ENCODE data around the gene PPAN.

The PPAN gene

GRCh38 chr19:10092648-10093294 is 13.4 kb upstream of the PPAN start:
- no peak for DNase-seq (ENCODE audit: low read depth, low spot score)

- no peak for DNase-seq (ENCODE audit: low read depth, low spot score)
Observed at GRCh38 chr19:10093295-10094186, 12.6 kb upstream of the PPAN start.

GRCh38 chr19:10095622-10095947 is 10.6 kb upstream of the PPAN start:
- DNase-seq (ENCODE audit: low read depth, low spot score): no peak

DNA sequence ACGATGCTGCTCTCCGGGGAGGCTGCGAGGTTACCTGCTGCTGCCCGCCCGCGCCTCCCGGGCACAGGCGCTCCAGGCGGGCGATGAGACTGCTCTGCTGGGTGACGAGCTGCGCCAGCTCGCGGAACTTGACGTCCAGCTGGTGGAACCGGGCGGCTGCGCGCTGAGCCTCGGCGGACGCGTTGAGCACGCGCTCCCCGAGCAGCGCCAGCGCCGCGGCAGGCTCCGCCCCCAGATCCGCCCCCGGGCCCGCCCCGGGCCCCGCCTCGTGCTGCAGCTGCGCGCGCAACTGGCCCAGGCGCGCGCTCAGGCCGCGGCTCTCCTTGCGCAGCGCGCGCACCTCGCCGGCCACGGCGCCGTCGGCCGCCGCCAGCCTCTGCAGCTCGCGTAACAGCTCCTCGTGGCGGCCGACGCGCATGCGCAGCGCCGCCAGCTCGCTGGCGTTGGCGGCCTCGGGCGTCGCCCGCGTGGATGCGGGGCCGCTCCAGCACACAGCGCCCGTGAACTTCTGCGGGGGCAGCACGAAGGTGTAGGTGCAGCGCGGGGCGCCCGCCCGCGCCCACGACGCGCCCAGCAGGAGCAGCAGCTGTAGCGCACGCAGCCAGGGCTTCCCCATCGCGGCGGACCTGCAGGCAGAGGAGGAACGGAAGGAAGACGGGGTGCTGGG is 10.1 kb upstream of the PPAN start:
- DNase-seq (ENCODE audit: low read depth, low spot score): no peak

DNA sequence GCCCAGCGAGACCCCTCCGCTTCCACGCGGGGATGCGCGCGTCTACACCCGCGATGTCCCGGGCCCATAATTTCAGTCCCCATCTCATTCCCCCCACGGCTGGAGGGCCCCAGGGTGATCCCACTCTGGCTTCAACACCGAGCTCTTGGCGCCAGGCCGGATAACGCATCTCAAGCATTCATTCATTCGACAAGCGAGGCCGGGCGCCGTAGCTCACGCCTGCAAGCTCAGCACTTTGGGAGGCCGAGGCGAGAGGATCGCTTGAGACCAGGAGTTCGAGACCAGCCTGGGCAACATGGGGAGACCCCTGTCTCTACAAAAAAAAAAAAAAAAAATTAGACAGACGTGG is 9.6 kb upstream of the PPAN start:
- no peak for DNase-seq (ENCODE audit: low read depth, low spot score)

GRCh38 chr19:10100163-10100785 is 5.9 kb upstream of the PPAN start:
- DNase-seq (ENCODE audit: low read depth, low spot score): no peak

- DNase-seq (ENCODE audit: low read depth, low spot score): no peak
Observed at GRCh38 chr19:10102787-10103236, 3.4 kb upstream of the PPAN start.

- no peak for DNase-seq (ENCODE audit: low read depth, low spot score)
Observed at GRCh38 chr19:10104130-10104513, 2.0 kb upstream of the PPAN start.

DNA sequence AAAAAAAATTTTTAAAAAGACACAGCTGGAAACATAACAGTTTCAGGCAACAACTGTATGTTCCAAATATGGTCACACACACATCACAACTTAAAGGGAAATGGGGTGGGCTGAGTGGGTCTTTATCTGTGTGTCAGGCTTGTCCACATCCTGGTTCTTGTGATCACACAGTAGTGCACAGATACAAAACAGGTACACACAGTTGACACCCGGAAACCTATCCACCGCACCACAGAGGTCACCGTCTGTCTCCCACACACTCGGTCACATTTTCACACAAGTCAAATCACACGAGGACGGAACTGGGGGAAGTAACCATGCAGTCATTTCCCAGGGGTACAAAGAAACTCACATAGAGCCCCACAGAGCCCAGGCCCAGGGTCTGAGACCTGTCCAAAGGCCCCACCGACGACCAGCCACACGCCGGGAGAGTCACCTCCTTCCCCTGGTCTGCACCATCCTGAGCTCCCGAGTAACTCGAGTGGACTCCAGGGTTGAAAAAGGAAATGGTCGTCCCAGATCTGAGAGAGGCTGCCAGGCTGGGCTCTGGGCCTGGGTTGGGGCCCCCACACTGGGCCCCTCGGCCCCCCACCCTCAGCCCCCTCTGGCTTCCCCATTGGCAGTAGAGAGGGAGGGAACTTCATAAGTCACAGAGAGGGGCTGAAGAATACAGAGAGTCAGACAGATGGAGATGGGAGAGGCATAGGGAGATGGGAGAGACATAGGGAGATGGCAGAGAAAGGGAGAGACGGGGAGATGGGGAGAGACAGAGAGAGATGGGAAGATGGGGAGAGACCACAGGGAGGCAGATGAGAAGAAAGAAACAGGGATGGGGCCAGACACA is 1.3 kb upstream of the PPAN start:
- no peak for DNase-seq (ENCODE audit: low read depth, low spot score)

DNA sequence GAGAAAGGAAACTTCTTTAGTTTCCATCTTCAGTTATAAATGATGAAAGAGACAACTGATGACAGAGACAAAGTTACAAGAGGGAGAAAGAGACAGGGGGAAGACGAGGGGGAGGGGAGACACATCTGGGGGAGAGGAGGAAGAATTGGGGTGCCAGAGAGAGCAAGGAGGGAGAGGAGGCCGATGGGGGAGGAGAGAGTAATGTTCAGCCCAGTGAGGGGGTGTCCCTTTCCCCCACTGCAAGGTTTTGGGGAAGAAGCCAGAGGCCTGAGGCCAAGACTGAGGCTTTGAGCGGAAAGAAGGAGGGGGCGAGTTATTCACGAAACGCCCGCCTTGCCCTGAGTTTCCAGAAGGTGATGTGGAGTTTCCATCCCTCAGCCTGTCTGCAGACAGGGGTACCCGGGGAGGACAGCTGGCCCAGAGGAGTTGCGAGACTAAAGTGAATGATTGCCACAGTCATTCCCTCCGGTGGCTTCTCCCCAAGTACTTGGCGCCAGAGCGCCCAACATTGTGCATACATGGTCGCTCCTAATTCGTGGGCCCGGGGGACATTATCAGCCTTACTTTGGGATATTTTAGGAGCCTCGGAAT is 558 bp upstream of the PPAN start:
- no peak for DNase-seq (ENCODE audit: low read depth, low spot score)

- no peak for DNase-seq (ENCODE audit: low read depth, low spot score)
Observed at GRCh38 chr19:10107254-10107653, 1.1 kb downstream of the PPAN start.

GRCh38 chr19:10107817-10108367 is 1.7 kb downstream of the PPAN start:
- no peak for DNase-seq (ENCODE audit: low read depth, low spot score)

DNA sequence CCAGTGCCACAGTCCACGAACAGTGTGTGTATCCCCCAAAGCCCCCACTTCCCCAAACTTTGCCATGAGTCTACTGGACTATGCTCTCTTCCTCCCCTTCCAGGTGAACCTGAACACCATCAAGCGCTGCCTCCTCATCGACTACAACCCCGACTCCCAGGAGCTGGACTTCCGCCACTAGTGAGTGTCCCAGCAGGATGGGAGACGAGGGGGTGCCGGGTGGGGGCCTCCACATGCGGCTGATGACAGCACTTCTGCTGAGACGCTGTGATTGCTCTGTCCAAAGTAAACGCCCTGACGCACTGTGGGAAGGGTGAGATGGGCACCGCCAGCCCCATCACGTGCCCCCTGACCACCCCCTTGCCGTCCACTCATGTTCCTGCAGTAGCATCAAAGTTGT is 3.4 kb downstream of the PPAN start:
- no peak for DNase-seq (ENCODE audit: low read depth, low spot score)

DNA sequence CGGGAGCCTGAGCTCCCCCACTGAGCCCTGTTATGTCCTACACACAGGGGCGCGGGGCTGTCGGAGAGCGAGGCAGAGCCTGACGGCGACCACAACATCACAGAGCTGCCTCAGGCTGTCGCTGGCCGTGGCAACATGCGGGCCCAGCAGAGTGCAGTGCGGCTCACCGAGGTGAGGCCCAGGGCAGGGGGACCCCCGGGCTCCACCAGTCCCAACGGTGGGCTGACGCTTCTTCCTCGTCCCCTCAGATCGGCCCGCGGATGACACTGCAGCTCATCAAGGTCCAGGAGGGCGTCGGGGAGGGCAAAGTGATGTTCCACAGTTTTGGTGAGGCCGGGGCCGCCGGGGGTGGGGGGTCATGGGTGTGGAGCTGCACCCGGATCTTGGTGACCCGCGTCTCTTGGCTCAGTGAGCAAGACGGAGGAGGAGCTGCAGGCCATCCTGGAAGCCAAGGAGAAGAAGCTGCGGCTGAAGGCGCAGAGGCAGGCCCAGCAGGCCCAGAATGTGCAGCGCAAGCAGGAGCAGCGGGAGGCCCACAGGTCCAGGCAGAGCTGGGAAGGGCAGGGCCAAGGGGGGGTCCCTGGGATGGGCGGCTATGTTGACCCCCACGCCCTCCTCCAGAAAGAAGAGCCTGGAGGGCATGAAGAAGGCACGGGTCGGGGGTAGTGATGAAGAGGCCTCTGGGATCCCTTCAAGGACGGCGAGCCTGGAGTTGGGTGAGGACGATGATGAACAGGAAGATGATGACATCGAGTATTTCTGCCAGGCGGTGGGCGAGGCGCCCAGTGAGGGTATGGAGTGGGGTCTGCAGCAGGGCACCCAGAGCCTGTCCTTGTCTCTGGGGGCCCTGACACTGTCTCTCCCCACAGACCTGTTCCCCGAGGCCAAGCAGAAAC is 4.2 kb downstream of the PPAN start:
- DNase-seq (ENCODE audit: low read depth, low spot score): no peak

DNA sequence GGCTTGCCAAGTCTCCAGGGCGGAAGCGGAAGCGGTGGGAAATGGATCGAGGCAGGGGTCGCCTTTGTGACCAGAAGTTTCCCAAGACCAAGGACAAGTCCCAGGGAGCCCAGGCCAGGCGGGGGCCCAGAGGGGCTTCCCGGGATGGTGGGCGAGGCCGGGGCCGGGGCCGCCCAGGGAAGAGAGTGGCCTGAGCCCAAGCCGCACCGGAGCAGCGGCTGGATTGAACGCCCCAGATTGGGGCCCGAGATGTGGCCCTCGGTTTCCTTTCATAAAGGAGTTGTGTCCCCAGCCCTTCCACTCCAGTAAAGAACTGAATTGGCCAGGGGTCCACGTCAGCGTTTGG is 4.8 kb downstream of the PPAN start:
- DNase-seq (ENCODE audit: low read depth, low spot score): no peak

DNA sequence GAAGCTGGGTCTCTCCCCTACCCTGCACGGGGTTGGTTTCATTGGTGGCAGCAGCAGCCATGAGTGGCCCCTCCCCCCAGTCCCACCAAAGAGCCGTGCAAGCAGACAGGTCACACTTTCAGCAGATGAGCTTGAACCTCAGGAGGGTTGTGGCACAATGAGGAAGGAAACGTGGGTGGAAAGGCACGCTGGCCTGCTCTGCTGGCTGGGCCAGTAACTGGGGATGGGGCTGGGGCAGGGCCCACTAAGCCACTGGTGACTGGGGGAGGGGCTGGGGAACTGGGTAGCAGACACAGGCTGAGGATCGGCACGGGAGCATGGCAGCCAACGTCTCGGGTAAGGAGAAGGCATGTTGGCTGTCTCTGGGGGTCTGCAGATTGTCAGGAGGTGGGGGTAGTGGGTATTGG is 5.2 kb downstream of the PPAN start, which contains the start of gene P2RY11:
Gene P2RY11, plus strand, starts transcription at position 289 of the 407 bp plus-strand sequence. Its CDS starts 29 bp downstream, at position 318.
- no peak for DNase-seq (ENCODE audit: low read depth, low spot score)

- DNase-seq (ENCODE audit: low read depth, low spot score): no peak
Observed at GRCh38 chr19:10112037-10112761, 6.0 kb downstream of the PPAN start.

- DNase-seq (ENCODE audit: low read depth, low spot score): no peak
Observed at GRCh38 chr19:10112895-10113591, 6.9 kb downstream of the PPAN start.

All from brain pericyte (primary cell).